ENCODE measurements around the gene AJAP1.

DNA sequence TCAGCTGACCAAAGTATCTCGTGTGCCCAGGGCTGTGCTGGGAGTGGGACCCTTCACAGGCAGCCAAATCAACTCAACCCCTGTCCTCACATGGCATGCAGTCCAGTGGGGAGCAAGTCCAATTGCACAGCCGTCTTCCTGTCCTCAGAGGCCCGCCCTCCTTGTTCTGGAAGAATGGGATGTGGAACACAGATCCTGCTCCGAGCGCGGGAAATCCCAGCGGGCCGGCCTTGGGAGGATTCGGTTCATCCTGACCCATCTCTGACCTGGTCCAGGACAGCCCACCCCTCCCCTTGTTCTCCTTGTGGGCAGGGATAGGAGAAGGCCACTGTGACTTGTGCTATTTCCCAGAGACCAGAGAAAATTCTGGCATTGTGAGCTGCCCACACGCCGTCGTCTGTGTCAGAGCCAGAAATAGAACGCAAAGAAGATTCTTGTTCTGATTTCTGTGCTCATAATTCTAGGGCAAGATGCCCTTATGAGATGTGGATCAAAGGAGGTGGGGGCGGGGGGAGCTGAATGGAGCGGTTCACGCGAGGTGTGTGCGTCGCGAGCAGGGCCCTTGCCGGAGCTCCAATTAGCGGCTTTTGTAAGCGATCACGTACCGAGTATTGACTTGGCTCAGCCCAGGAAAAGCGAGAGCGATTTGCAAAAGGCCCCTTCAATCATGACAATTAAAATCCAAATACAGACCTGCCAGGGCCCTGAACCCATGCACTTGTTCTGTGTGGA, 79.2 kb downstream of the AJAP1 start:
- no peak for TF ChIP-seq CTCF (IDR thresholded peaks at IDR 0.05; ENCODE audit: insufficient read depth, low read length)
- TF ChIP-seq POLR2AphosphoS5 (IDR thresholded peaks at IDR 0.05; ENCODE audit: low read depth): no peak
